BJ (cell line): ENCODE data around the gene EHD4. TPM values are rescaled to one million over a fixed set of nuclear protein-coding genes. Genes with fewer than 3 reads are reported as not detected.

Experiments used
- CTCF ChIA-PET: fragments of 350-600 bp; formaldehyde crosslinking; extraction: SDS; loops from one replicate; lab custom pipeline; 2021; ENCODE audit warnings: antibody characterized with exemption, inconsistent platforms; lab: Yijun Ruan, JAX
- POLR2A ChIA-PET: fragments of 300-600 bp; sonication (Branson Sonifier 250); formaldehyde crosslinking; extraction: SDS; loops from one replicate; lab custom pipeline; 2021; ENCODE audit warnings: antibody characterized with exemption; lab: Charles Lee
- DNase-seq: peaks from one replicate; pipeline ENCODE4 v3.0.0-alpha.2; 2011; ENCODE audit warnings: low read depth
- H3K27me3 ChIP-seq: 2 replicates; pipeline ENCODE4 v1.6.0; 2011; ENCODE audit warnings: low read length; ENCODE audit not compliant: control insufficient read depth, insufficient read depth
- H3K36me3 ChIP-seq: 2 replicates; pipeline ENCODE4 v1.5.1; 2011; ENCODE audit warnings: low read length; ENCODE audit not compliant: control insufficient read depth, insufficient read depth
- H3K4me3 ChIP-seq: 2 replicates; pipeline ENCODE4 v1.5.1; 2011; ENCODE audit warnings: low read depth, mild to moderate bottlenecking, control low read depth, low read length
- CTCF ChIP-seq: IDR thresholded peaks from 2 replicates; pipeline ENCODE4 v1.5.1; 2011; ENCODE audit warnings: low read depth, mild to moderate bottlenecking, control low read depth, inconsistent platforms, low read length, moderate library complexity; ENCODE audit not compliant: insufficient read depth
- polyA plus RNA-seq: library from polyadenylated mRNA; depleted of rRNA; stranded (reverse); fragments of >200 nt; gene quantifications from 2 replicates; pipeline ENCODE4 v1.2.3, GENCODE V29; 2011

EHD4 gene
- polyA plus RNA-seq, 1 experiment = 17.0 TPM

- no peaks in the 10 kb centered on the region for H3K36me3 ChIP-seq
- H3K4me3 ChIP-seq = no peak overlapping the region
- no peak for DNase-seq
- TF ChIP-seq CTCF = no peak
- CTCF ChIA-PET = interaction anchor here (0.9 to 7.0 kb wide), 2 partner anchors 11 to 28 kb away, joined by 5 to 42 read pairs; no protein-coding TSS in a partner anchor
- peaks cover 25% of the 10 kb centered on the region for H3K27me3 ChIP-seq
- POLR2A ChIA-PET = no interaction called here
Observed at GRCh38 chr15:42001236-42001635, 28.9 kb upstream of the EHD4 start.

GRCh38 chr15:41999290-42000285 is 27.2 kb upstream of the EHD4 start:
- Histone ChIP-seq H3K27me3 (peaks cover 14% of the 10 kb centered on the region), H3K4me3 (no peak overlapping the region), H3K36me3 (no peaks in the 10 kb centered on the region)
- POLR2A ChIA-PET = no interaction called here
- no peak for DNase-seq
- CTCF ChIA-PET = interaction anchor here (1.3 to 7.0 kb wide), 2 partner anchors 9 to 57 kb away, joined by 3 to 42 read pairs; no protein-coding TSS in a partner anchor
- no peak for TF ChIP-seq CTCF

DNA sequence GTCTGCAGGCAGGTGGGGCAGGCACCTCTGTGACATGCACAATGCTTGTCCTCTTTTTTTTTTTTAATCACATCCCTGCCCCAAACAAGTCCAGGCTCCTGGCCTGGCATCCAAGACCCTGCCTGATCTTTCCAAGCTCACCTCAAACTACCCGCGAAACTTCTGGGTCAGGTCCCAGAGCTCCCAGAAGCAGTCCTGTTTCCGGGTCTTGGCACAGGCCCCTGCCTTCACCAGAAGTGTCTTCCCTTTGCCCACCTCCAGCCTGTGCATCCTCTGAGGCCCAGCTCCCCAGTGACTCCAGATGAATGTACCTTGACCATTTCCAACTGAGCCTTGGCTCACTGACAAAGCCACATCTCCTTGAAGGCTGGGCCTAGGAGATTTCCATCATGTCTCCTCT is 25.5 kb upstream of the EHD4 start:
- TF ChIP-seq CTCF = no peak
- CTCF ChIA-PET = interaction anchor here (0.9 to 7.0 kb wide), 6 partner anchors 8 to 69 kb away, joined by 3 to 42 read pairs (median 3); no protein-coding TSS in a partner anchor
- no peak for DNase-seq
- H3K36me3 ChIP-seq = no peaks in the 10 kb centered on the region
- peaks cover 11% of the 10 kb centered on the region for H3K27me3 ChIP-seq
- POLR2A ChIA-PET = no interaction called here
- H3K4me3 ChIP-seq = no peak overlapping the region

DNA sequence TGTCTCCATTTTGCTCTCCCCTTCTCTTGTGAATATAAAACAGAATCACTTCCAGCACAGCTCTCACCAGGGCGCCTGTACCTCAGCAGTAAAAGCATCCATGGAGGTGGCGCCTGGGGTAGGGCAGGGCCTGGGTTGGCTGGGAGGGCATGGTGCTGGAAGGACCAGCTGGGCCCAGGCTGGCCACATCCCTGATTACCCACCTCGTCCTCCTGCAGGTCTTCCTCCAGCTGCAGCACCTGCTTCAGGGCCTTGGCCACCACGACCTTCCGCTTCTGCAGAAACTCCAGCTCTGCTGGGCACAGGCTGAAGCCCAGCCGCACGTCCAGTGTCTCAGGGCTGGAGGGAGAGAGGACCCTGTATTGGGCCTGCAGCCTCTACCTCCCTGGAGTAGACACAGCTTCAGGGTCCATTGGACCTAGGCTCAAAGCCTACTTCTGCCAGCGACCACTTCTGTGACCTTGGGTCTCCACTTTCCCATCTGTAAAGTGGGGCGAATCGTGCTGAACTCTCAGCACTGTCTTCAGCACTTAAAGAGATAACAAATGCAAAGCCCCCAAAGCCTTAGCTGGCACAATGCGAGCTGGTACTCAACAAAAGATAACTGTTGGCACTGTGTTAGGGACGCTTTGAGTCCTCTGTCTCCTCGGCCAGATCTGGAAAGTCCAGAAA is 24.7 kb upstream of the EHD4 start:
- POLR2A ChIA-PET = no interaction called here
- Histone ChIP-seq H3K36me3 (no peaks in the 10 kb centered on the region), H3K4me3 (no peak overlapping the region), H3K27me3 (peaks cover 11% of the 10 kb centered on the region)
- no peak for TF ChIP-seq CTCF
- CTCF ChIA-PET = interaction anchor here (0.9 to 7.0 kb wide), 6 partner anchors 7 to 70 kb away, joined by 3 to 42 read pairs (median 4); no protein-coding TSS in a partner anchor
- no peak for DNase-seq

- ChIA-PET CTCF (interaction anchor here (1.5 to 2.9 kb wide), 2 partner anchors 60 to 69 kb away, joined by 3 to 12 read pairs; no protein-coding TSS in a partner anchor), POLR2A (no interaction called here)
- Histone ChIP-seq H3K36me3 (no peaks in the 10 kb centered on the region), H3K4me3 (no peak overlapping the region), H3K27me3 (peaks cover 14% of the 10 kb centered on the region)
- no peak for TF ChIP-seq CTCF
- no peak for DNase-seq
Observed at GRCh38 chr15:41996376-41996775, 24.0 kb upstream of the EHD4 start.
